HepG2 (cell line): Measurements from ENCODE around the gene PHAX. TPM values are rescaled to one million over a fixed set of nuclear protein-coding genes. Genes with fewer than 3 reads are reported as not detected.
A peak's percentile ranks its signal among the peaks of the same experiment; 100 is the strongest.

Experiments used
- CCAR2 ChIP-seq: fragments of 200-400 bp; formaldehyde crosslinking; optimal IDR thresholded peaks from 2 replicates; pipeline ENCODE3; 2018; ENCODE audit warnings: low read depth, mild to moderate bottlenecking, low read length, moderate library complexity
- EHMT2 ChIP-seq: fragments of 200-600 bp; sonication (generic); IDR thresholded peaks from 2 replicates; pipeline ENCODE4 v1.7.0; 2017; ENCODE audit warnings: antibody characterized with exemption, low read depth, low read length, borderline replicate concordance
- FOXA3 ChIP-seq: IDR thresholded peaks from 2 replicates; pipeline ENCODE4 v1.6.1; 2016; ENCODE audit warnings: missing genetic modification reagents, missing compliant biosample characterization
- IRF2 ChIP-seq: IDR thresholded peaks from 2 replicates; pipeline ENCODE4 v1.6.1; 2018; ENCODE audit warnings: missing genetic modification reagents, missing compliant biosample characterization
- LCORL ChIP-seq, 2 experiments: fragments of 450-650 bp in 1 of 2; sonication (generic) in 1 of 2; formaldehyde crosslinking in 1 of 2; IDR thresholded peaks; 2 replicates each; pipeline versions ENCODE4 v1.5.0 to v1.6.1; 2017 to 2020; ENCODE audit warnings: antibody characterized with exemption in 1 of 2, missing genetic modification reagents in 1 of 2
- PBX3 ChIP-seq: sonication (generic); formaldehyde crosslinking; IDR thresholded peaks from 2 replicates; pipeline ENCODE4 v1.8.1; 2023; ENCODE audit warnings: missing genetic modification reagents, inconsistent platforms, borderline replicate concordance
- RNF219 ChIP-seq: sonication (generic); formaldehyde crosslinking; IDR thresholded peaks from 2 replicates; pipeline ENCODE4 v1.5.0; 2020; ENCODE audit warnings: mild to moderate bottlenecking, missing genetic modification reagents
- SAP130 ChIP-seq: IDR thresholded peaks from 2 replicates; pipeline ENCODE4 v1.6.1; 2016; ENCODE audit warnings: low read depth
- THAP8 ChIP-seq: sonication (generic); formaldehyde crosslinking; IDR thresholded peaks from 2 replicates; pipeline ENCODE4 v1.5.1; 2020; ENCODE audit warnings: missing genetic modification reagents, mild to moderate bottlenecking, borderline replicate concordance
- YEATS2 ChIP-seq: sonication (generic); formaldehyde crosslinking; IDR thresholded peaks from 2 replicates; pipeline ENCODE4 v1.4.0; 2020; ENCODE audit warnings: missing genetic modification reagents, borderline replicate concordance
- ZFP36L2 ChIP-seq: sonication (generic); formaldehyde crosslinking; IDR thresholded peaks from 2 replicates; pipeline ENCODE4 v1.4.0; 2020; ENCODE audit warnings: missing genetic modification reagents
- ZNF354B ChIP-seq: sonication (generic); formaldehyde crosslinking; IDR thresholded peaks from 2 replicates; pipeline ENCODE4 v1.8.0; 2022; ENCODE audit warnings: mild to moderate bottlenecking, missing genetic modification reagents
- ZNF572 ChIP-seq: sonication (generic); formaldehyde crosslinking; IDR thresholded peaks from 2 replicates; pipeline ENCODE4 v1.5.1; 2020; ENCODE audit warnings: mild to moderate bottlenecking, missing genetic modification reagents
- ZNF609 ChIP-seq: sonication (generic); formaldehyde crosslinking; IDR thresholded peaks from 2 replicates; pipeline ENCODE4 v1.4.0; 2020; ENCODE audit warnings: mild to moderate bottlenecking, missing genetic modification reagents, borderline replicate concordance
- ZNF710 ChIP-seq: sonication (generic); formaldehyde crosslinking; IDR thresholded peaks from 2 replicates; pipeline ENCODE4 v1.5.0; 2020; ENCODE audit warnings: mild to moderate bottlenecking, missing genetic modification reagents, borderline replicate concordance
- ZNF775 ChIP-seq: sonication (generic); formaldehyde crosslinking; IDR thresholded peaks from 2 replicates; pipeline ENCODE4 v1.4.0; 2020; ENCODE audit warnings: missing genetic modification reagents, mild to moderate bottlenecking, moderate library complexity, borderline replicate concordance
- polyA plus RNA-seq, 8 experiments: library from polyadenylated mRNA; depleted of rRNA in 3 of 8; stranded (reverse) in 7 of 8; unstranded in 1 of 8; fragments of >200 nt; fragmentation: Illumina TruSeq in 4 of 8; extraction: Trizol in 4 of 8; gene quantifications; 2 replicates each; pipeline versions ENCODE4 v1.2.1 to v1.2.3, GENCODE V29; 2011 to 2016; ENCODE audit warnings: low read depth in 4 of 8, missing spikeins in 1 of 8, mixed read lengths in 1 of 8; ENCODE audit not compliant: insufficient read depth in 1 of 8
- total RNA-seq, 5 experiments: library from RNA; depleted of rRNA; stranded (reverse); fragments of >200 nt; fragmentation: Illumina TruSeq; extraction: Trizol; gene quantifications; 2 replicates each; pipeline ENCODE4 v1.2.3, GENCODE V29; 2016; ENCODE audit warnings: low read depth in 1 of 5

Gene PHAX
- total and polyA plus RNA-seq, 2 of the 13 experiments (the other 11 are each of a cell fraction or from before 2014, with no cell fraction given), result 20.0 to 59.7 TPM

GRCh38 chr5:126600631-126601511, at the start of gene PHAX (continued):
- no peak for TF ChIP-seq PBX3
- TF ChIP-seq RNF219 (CRISPR knock-in tag), result no peak
- 0 out of 2 replicates have a peak, but pooled peaks have one; percentile 62 for TF ChIP-seq ZFP36L2 (CRISPR knock-in tag)
- peak; percentile 74; the same call in 1 of the 2 replicates for TF ChIP-seq ZNF710 (CRISPR knock-in tag)
- TF ChIP-seq ZNF609 (CRISPR knock-in tag), result no peak; the same call in 1 of the 2 replicates
- no peak for TF ChIP-seq LCORL (IDR thresholded peaks at IDR 0.05)
- peak; percentile 70; the same call in 1 of the 2 replicates for TF ChIP-seq LCORL (CRISPR knock-in tag; IDR thresholded peaks at IDR 0.05)
- TF ChIP-seq FOXA3, result peak; percentile 37; the same call in 1 of the 2 replicates
- no peak for TF ChIP-seq CCAR2
- no peak for TF ChIP-seq EHMT2
- no peak for TF ChIP-seq ZNF775
- TF ChIP-seq YEATS2 (CRISPR knock-in tag), result peak; percentile 78
- no peak for TF ChIP-seq THAP8 (CRISPR knock-in tag)
- TF ChIP-seq IRF2, result peak; percentile 77
- no peak for TF ChIP-seq ZNF354B (CRISPR knock-in tag)
- TF ChIP-seq SAP130 (CRISPR knock-in tag), result peak; percentile 82
- no peak for TF ChIP-seq ZNF572 (CRISPR knock-in tag)
